Left ventricle myocardium inferior (tissue), 1 donor: Measurements from ENCODE around the gene RPS6KA5. TPM values are rescaled to one million over a fixed set of nuclear protein-coding genes. Genes with fewer than 3 reads are reported as not detected.
"Not testable (repeated sequence)": the region's sequence is repeated elsewhere in the genome, so short reads cannot be mapped to it uniquely, and the experiment has no call there.

ENCODE experiments used
- DNase-seq: peaks from one replicate; pipeline ENCODE4 v3.0.0-alpha.2; 2020
- H3K27ac ChIP-seq: fragments of 200-600 bp; replicated peaks from 2 replicates; pipeline ENCODE4 v1.8.0; 2021
- H3K27me3 ChIP-seq: fragments of 200-600 bp; 2 replicates; pipeline ENCODE4 v1.8.0; 2021; ENCODE audit warnings: low read depth
- H3K36me3 ChIP-seq: fragments of 200-600 bp; 2 replicates; pipeline ENCODE4 v1.8.0; 2021
- H3K4me1 ChIP-seq: fragments of 200-600 bp; 2 replicates; pipeline ENCODE4 v1.8.0; 2021
- H3K4me3 ChIP-seq: fragments of 200-600 bp; 2 replicates; pipeline ENCODE4 v1.8.0; 2021; ENCODE audit warnings: mild to moderate bottlenecking, moderate library complexity
- H3K9me3 ChIP-seq: fragments of 200-600 bp; replicated peaks from 2 replicates; pipeline ENCODE4 v1.8.0; 2021
- intact Hi-C: fragments of 100-400 bp; cut with micrococcal nuclease; formaldehyde crosslinking; loops from one replicate; pipeline ENCODE4 v1.11.0; 2022
- long read RNA-seq: library from polyadenylated mRNA; unstranded; transcript quantifications from one replicate; pipeline ENCODE4 v2.0.0, GENCODE V29; 2021
- total RNA-seq: library from RNA; stranded (reverse); fragmentation: NEBNext Ultra II Directional; extraction: Animal tissue kit (Norgen Biotek cat#: 25700); gene quantifications from one replicate; pipeline ENCODE4 v1.2.1, GENCODE V29; 2021
- TF ChIP-seq, protein P1 (sequence below): fragments of 200-600 bp; IDR thresholded peaks from 2 replicates; pipeline ENCODE4 v1.8.0; 2021; ENCODE audit warnings: antibody characterized with exemption, mild to moderate bottlenecking, borderline replicate concordance
- donor health status: DM: no; HTN: yes; CAD: no; lungs with severe emphysema.

Gene RPS6KA5
- total RNA-seq: 6.4 TPM
- long read RNA-seq, full-length matches to known transcripts: 17 of 18 reads
- long read RNA-seq, partial matches to known transcripts: 0 of 18 reads
- long read RNA-seq, other reads (novel, unspliced or antisense): 1 of 18 reads

DNA sequence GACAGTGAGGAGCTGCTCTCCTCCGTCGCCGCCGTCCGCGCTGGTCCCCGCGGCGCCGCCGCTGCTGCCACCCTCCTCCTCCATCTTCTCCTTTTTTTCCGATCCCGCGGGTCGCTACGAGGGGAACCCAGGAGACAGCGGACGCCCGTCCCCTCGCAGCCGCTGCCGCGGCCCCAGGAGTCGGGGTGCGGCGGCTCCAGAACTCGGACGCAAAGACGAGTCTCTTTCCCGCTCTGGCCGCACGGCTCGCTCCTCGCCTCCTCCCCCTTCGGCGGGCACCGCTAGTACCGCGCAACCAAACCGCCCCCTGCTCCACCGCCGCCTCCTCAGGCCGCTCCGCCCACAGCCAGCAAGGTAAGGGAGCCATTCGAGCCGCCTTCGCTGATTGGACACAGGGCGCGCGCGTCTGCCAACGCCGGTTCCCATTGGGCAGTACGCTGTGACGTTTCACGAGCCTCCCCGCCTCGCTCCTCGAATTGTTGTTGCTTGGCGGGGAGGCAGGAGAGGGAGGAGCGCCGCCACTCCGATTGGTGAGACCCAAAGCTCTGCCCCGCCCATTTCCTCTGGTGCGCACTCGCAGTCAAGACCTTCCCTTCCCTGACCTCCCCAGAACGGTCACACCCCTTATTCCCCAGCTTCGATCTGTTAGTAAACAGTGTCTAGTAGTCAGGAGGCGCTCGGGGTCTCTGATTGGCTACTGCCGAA, at the start of gene RPS6KA5:
Gene RPS6KA5, minus strand, starts transcription at position 291 of the 705 bp plus-strand sequence. Its CDS starts 207 bp downstream, at position 84.
- H3K4me1 ChIP-seq: peaks cover 35% of the 10 kb centered on the region
- intact Hi-C loops: no loop called here

DNA sequence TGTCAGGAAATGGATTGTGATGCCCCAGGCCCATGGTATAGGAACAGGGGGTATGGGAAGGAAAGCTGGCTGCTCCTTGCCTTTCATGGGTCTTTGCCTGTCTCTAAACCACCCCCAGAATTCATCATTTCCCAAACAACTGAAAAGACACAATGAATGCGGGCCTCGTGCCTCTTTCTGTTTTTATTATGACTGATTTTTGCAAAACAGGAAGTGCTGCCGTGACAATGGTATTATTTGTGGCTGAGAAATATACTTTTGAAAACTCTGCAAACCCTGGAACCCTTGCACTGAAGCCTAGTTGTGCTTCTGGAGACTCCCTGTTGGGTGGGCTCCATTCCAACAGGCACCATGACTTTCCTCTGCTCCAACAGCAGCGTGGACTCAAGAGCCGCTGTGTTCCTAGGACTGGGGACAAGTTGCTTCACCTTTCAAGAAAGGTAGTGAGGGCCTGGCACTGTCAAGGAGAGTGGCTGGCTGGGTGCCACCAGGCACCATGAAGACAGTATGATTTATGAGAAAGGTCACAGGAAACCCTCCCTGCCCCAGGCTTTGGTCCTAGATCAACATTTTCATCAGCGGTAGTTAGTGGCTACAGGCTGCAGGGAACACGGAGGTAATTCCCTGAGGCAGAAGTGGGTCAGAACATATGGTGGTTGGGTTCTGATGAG, 48.6 kb upstream of the RPS6KA5 start:
- H3K36me3 ChIP-seq: no peaks in the 10 kb centered on the region
- H3K9me3 ChIP-seq: no peaks in the 10 kb centered on the region
- H3K27ac ChIP-seq: peak overlapping the region; percentile 23
- DNase-seq: no peak
- TF ChIP-seq, protein P1, sequence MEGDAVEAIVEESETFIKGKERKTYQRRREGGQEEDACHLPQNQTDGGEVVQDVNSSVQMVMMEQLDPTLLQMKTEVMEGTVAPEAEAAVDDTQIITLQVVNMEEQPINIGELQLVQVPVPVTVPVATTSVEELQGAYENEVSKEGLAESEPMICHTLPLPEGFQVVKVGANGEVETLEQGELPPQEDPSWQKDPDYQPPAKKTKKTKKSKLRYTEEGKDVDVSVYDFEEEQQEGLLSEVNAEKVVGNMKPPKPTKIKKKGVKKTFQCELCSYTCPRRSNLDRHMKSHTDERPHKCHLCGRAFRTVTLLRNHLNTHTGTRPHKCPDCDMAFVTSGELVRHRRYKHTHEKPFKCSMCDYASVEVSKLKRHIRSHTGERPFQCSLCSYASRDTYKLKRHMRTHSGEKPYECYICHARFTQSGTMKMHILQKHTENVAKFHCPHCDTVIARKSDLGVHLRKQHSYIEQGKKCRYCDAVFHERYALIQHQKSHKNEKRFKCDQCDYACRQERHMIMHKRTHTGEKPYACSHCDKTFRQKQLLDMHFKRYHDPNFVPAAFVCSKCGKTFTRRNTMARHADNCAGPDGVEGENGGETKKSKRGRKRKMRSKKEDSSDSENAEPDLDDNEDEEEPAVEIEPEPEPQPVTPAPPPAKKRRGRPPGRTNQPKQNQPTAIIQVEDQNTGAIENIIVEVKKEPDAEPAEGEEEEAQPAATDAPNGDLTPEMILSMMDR: no peak
- intact Hi-C loops: no loop called here
- no peaks in the 10 kb centered on the region for H3K27me3 ChIP-seq
- H3K4me1 ChIP-seq: peaks cover 27% of the 10 kb centered on the region
- H3K4me3 ChIP-seq: no peak overlapping the region

More for the DNA sequence above, at the start of gene RPS6KA5:
- Histone ChIP-seq H3K9me3 (no peaks in the 10 kb centered on the region), H3K36me3 (no peaks in the 10 kb centered on the region), H3K27me3 (no peaks in the 10 kb centered on the region), H3K27ac (peak within 1 kb of the TSS; percentile 97), H3K4me3 (peak within 1 kb of the TSS; percentile 92)
- DNase-seq: peak; percentile 100
- TF ChIP-seq, protein P1: peak; percentile 44

DNA sequence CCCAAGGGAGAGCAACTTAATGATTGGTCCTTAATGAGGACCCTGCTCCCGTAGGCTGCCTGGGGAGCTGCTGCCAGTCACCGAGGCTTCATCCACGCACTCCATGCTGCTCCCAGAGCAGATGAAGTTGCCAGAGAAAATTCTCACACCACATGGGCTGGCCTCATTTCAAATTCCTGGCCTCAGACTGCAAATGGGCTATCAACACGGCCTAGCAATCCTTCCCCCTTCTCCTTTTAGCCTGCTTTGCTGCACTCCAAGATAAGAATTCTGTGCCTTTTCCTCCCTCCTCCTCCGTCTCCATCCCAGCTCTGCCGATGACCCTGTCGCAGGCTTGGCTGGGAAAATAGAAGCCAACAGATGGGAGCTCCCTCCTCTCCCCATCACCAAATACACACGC, 42.7 kb upstream of the RPS6KA5 start:
- Histone ChIP-seq H3K9me3 (no peaks in the 10 kb centered on the region), H3K4me3 (no peak overlapping the region), H3K4me1 (peaks cover 8% of the 10 kb centered on the region), H3K36me3 (no peaks in the 10 kb centered on the region), H3K27me3 (no peaks in the 10 kb centered on the region), H3K27ac (no peak overlapping the region)
- TF ChIP-seq, protein P1: no peak
- DNase-seq: no peak
- intact Hi-C loops: no loop called here

DNA sequence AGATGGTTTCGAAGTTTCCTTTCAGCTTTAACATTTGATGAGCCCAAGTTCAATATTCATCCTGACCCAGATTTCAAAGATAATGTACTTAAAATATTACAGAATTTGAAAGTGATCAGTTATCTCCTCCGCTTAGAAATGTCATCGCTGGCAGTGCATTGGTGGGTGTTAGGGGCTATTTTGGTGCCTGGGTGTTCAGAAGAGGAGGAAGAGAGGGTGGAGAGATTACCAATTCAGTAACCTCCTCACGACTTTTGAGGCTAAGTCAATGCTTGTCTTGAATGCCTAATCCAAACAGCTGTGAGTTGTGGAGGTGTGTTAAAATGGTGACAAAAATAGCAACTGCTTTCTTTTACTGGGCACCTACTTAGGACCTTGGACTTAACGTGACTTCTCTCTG, 39.7 kb upstream of the RPS6KA5 start:
- Histone ChIP-seq H3K27ac (no peak overlapping the region), H3K27me3 (no peaks in the 10 kb centered on the region), H3K36me3 (no peaks in the 10 kb centered on the region), H3K4me1 (peaks cover 8% of the 10 kb centered on the region), H3K9me3 (no peaks in the 10 kb centered on the region), H3K4me3 (no peak overlapping the region)
- no peak for DNase-seq
- intact Hi-C loops: no loop called here
- TF ChIP-seq, protein P1: no peak

DNA sequence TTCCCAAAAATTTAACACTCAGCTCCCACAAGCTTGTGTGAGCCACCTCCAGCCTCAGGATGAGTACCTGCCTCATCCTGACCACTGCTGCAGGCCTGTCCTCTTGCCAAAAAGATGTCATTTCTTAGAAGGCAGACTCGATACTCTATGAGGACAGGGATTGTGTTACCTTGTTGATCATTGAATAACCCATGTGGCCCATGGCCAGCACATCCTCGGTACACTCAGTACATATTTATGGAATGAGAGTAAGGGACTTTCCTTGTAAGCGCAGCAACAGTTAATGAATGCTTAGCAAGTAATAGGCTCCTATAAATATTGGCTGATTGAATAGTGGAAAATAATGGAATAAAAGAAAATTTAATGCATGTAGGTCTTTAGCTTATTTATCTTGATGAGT, 38.1 kb upstream of the RPS6KA5 start:
- peaks cover 8% of the 10 kb centered on the region for H3K4me1 ChIP-seq
- H3K9me3 ChIP-seq: no peaks in the 10 kb centered on the region
- no peaks in the 10 kb centered on the region for H3K36me3 ChIP-seq
- H3K27me3 ChIP-seq: no peaks in the 10 kb centered on the region
- TF ChIP-seq, protein P1: no peak
- no peak overlapping the region for H3K27ac ChIP-seq
- no peak for DNase-seq
- intact Hi-C loops: no loop called here
- no peak overlapping the region for H3K4me3 ChIP-seq

DNA sequence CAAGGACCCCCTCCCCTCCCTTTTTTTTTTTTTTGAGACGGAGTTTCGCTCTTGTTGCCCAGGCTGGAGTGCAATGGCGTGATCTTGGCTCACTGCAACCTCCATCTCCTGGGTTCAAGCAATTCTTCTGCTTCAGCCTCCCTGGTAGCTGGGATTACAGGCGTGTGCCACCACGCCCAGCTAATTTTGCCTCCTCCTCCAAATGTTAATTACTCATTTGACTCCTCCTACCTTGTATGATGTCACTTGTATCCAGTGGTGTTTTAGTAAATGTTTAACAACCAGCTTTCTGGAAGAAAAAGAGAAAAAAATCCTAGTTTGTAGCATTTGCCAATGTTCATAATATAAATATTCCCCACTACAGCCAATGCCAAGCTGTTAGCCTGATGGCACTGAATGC, 37.2 kb upstream of the RPS6KA5 start:
- H3K4me3 ChIP-seq, H3K27me3 ChIP-seq, H3K27ac ChIP-seq, DNase-seq, H3K36me3 ChIP-seq, H3K4me1 ChIP-seq, intact Hi-C loops, H3K9me3 ChIP-seq: not testable (repeated sequence)
